ENCODE measurements around the gene HOMER3.

HOMER3 gene

GRCh38 chr19:18940769-18941627 lies at the start of gene HOMER3:
Gene HOMER3 (minus strand): TSS chr19:18941217. CDS start chr19:18938982, 2,235 bp downstream.
- DNase-seq: no peak

DNA sequence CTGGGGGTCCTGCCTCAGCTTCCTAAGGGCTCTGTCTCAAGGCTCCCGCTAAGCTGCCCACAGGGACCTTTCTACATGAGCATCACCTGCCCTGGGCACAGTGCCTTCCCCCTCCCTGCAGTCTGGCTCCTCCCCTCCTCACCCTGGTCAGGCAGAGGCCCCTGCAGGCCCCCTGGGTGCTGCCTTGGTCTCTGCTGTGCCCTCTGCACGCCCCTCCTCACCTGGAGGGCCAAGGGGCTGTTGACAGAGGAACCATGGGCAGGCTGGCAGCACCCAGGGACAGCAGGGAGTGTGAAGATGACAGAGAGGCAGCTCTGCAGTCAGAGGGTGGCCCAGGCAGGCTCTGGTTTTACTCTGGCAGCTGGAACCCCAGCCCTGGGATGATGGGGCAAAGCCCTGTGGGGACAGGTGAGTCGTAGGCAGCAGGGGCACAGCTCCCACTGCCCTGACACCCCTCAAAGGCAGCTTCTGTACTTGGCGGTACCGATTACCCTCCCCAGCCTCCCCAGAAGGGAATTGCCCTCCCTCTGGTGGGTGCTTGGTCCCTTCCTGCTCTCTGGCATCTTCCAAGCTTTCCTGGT lies 49.2 kb upstream of the HOMER3 start:
- no peak for DNase-seq

- no peak for DNase-seq
Observed at GRCh38 chr19:18989316-18989715, 48.3 kb upstream of the HOMER3 start.

GRCh38 chr19:18987456-18987855 lies 46.4 kb upstream of the HOMER3 start:
- no peak for DNase-seq

DNA sequence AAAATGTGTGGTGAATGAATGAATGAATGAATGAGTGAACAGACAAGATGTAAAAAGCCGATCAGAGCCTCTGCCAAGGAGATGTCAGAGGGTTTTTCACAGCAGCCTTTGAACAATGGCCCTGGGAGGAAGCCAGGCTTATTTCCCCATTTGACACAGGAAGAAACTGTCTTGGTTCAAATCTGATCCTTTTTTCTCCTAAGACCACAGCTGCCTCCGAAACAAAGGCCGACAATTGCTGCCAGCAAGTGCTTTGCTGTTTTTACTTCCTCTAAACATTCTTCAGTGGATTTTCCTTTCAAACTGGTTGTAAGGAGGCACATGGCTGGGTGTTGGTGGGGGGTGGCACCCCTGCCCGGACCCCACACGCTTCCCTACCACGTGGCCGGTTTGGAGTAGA lies 44.2 kb upstream of the HOMER3 start:
- DNase-seq: no peak

DNA sequence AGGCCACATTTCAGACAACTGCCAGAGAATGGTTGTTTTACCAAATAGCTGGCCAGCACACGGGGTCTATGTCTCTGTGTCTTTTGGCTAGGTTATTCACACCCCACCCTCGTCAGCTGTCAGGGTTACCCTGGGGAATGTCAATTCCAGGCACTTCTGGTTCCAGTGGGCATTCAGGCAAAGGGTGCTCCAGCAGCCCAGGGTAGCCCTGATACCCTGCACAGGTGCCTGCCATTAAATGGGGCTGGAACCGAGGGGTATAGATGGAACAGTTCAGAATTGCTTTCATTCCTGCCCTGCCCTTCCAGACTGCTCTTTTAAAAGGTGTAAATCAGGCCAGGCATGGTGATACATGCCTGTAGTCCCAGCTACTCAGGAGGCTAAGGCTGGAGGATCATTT lies 43.2 kb upstream of the HOMER3 start:
- DNase-seq: no peak

DNA sequence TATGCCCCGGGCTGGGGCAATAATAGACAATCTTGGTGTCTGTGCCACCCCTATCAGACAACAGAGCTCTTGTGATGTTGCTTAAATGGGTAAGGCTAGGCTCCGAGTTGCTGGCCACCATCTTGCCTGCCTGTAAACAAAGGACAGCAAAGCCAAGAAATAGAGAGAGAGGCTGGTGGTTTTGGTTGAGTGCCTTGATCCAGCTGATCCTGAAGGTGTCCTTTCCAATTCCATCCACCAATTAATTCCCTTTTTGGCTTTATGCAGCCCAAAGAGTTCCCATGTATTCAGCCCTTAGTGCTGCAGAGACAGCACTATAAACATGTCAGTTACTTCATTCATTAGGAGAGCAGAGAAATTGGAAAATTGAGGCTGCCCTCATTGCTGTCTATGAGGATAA lies 41.7 kb upstream of the HOMER3 start:
- DNase-seq: no peak

GRCh38 chr19:18980432-18981020 lies 39.5 kb upstream of the HOMER3 start:
- no peak for DNase-seq

DNA sequence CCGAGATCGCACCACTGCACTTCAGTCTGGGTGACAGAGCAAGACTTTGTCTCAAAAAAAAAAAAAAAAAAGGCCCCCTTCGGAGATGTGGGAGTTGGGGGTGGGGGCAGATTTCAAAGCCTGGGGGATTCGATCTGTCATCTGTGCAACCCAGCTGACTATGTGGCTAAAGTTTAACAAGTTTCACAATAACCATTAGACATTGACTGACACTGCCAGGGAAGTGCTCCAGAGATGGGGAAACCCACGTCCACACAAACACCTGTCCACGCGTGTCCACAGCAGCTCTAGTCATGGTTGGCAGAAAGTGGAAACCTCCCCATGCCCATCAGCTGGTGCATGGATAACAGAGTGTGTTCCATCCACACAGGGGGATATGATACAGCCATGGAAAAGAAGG lies 37.6 kb upstream of the HOMER3 start:
- no peak for DNase-seq

GRCh38 chr19:18975869-18976268 lies 34.9 kb upstream of the HOMER3 start:
- no peak for DNase-seq

GRCh38 chr19:18975011-18975410 lies 34.0 kb upstream of the HOMER3 start:
- DNase-seq: no peak

DNA sequence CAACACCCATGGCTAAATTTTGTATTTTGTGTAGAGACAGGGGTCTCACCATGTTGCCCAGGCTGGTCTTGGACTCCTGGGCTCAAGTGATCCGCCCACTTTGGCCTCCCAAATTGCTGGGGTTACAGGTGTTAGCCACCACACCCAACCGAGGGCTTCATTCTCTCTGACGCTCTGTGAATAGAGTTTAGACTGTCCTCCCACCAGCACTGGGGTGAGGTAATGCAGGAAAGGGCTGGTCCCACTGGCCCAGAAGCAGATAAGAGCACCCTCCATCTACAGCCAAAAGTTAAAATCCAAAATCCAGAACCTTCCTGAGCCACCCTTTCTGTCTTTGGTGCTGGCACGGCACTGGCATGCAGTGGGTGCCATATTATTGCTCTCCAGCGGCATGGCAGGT lies 31.8 kb upstream of the HOMER3 start:
- no peak for DNase-seq

GRCh38 chr19:18972301-18972811 lies 31.3 kb upstream of the HOMER3 start:
- no peak for DNase-seq

DNA sequence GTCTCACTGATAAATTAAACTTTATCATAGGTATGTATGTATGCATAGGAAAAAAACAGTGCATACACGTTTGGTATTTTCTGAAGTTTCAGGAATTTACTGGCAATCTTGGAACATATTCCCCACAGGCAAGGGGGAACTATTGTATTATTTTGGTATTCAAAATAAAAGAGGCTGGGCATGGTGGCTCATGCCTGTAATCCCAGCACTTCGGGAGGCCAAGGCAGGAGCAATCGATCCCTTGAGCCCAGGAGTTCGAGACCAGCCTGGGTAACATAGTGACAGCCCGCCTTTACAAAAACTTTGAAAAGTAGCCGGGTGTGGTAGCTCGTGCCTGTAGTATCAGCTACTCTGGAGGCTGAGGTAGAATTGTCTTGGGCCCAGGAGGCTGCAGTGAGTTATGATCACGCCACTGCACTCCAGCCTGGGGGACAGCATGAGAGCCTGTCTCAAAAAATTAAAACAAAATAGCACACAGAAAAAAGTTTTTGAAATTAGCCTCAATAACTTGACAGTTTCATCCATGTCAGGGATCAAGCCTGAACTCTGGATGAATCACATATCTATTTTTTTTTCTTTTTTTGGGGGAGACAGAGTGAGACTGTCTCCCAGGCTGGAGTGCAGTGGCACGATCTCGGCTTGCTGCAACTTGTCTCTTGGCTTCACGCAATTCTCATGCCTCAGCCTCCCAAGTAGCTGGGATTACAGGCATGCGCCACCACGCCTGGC lies 29.1 kb upstream of the HOMER3 start:
- no peak for DNase-seq

DNA sequence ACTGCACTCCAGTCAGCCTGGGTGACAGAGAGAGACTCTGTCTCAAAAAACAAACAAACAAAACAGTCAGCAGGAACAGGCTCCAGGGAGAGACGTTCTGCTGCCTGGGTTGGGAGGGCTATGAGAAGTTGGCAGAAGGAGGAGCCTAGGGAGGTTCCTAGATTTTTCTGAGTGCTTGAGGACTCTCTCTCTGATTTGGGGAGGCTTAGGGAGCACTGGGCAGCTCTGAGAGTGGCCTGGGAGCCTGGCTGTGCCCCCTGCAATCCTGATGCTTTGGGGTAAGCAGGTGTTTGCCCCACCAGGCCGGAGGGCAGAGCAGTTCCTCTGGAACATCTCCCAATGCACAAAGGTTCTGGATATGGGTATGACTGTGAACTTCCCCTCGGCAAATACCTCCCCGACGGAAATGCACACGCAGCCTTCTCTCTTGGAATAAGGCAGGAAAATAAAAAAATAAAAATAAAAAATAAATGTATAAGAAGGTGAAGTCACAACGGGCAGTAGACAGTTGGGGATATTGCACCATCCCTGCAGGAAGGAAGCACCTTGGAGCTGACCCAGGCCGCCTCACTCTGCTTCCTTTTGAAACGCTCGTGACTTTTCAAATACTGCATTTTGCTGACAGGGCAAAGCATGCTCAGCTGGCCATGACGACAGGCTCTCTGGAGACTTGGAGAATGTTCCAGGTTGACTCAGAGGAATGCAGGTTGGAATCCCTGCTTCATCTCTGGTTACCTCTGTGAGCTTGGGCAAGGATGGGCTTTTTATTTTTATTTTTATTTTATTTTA lies 26.5 kb upstream of the HOMER3 start:
- no peak for DNase-seq

DNA sequence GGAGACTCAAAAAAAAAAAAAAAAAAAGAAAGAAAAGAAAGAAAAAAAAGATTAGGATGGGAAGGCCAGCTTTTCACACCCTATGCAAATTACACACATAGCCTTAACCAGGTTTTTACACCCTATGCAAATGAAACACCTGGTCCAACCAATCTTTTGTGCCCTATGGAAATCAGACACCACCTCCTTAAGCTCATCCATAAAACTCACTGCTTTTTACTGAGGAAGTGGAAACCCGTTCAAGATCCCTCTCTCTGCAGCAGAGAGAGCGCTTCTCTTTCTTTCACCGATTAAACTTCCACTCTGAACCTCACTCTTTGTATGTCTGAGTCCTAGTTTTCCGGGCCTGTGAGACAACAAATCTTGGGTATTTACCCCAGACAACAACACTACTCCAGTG lies 25.3 kb upstream of the HOMER3 start:
- DNase-seq: no peak

GRCh38 chr19:18964121-18964520 lies 23.1 kb upstream of the HOMER3 start:
- DNase-seq: no peak

DNA sequence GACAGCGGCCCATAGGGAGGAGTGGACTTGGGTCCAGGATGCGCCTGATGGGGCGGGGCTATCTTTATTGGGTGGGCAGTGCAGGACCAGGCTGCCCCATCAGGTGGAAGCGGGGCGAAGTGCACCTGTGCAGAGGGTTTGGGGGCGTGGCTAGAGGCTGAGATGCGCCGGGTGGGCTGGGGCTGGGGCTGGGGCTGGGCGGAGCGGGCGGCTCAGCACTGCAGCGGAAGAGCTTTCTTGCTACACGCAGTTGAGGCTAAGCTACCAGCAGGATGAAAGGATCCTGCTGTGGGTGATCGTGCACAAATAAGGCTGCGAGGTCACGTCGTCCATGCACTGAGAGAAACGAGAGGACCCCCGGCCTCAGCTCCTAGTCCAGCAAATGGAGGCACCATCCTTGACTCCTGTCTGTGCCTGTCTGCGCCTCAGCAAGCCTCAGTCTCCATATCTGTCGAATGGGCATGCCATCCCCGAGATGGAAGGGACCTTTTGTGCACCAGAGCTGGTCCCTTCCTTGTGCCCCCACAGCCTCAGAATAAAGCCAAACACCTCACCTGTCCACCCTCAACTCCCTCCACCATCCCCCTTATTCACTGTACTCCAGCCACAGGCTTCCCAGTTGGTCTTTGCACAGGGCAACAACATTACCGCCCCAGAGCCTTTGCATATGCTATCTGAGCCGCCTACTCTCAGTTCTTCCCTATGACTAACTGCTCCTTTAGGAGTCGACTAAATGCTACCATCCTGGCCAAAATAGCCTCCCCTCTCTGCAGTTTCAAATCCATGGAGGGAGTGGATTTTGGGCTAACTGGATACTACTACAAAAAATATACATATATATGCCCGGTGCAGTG lies 21.0 kb upstream of the HOMER3 start:
- DNase-seq: no peak

DNA sequence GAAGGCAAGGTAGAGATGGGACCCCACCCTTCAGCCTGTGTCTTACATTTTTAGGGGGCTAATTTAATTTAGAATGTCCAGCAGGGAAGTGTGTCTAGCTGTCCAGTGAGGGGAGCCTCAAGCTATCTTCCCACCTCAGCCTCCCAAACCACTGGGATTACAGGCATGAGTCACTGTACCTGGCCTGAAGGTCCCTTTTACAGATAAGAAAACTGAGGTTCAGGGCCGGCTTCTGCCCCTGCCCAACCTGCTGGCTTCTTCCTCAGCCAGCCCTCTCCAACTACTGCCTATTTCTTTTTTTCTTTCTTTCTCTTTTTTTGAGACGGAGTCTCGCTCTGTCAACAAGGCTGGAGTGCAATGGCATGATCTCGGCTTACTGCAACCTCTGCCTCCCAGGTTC lies 19.4 kb upstream of the HOMER3 start:
- no peak for DNase-seq

DNA sequence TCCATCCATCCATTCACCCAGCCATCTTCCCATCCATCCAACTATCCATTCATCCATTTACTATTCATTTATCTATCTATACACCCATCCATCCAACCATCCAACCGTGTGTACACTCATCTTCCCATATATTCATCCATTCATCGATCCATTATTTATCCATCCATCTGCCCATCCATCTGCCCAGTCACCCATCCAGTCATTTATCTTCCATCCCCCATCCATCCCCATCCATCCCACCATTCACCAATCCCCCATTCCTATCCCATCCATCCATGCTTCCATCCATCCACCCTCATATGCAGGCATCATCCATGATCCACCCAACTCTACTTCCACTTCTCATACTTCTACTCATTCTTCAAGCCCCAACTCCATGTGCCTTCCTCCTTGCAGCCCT lies 14.0 kb upstream of the HOMER3 start:
- DNase-seq: no peak

DNA sequence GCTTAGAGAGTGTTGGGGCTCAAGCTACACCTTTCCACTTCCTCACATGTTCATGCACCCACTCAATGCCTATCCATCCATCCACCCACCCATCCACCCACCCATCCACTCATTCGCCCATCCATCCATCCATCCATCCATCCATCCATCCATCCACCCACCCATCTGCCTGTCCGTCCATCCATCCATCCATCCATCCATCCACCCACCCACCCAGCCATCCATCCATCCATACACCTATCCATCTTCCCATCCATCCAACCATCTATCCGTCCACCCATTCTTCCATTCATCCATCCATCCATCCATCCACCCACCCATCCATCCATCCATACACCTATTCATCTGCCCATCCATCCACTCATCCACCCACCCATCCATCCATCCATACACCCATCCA lies 13.1 kb upstream of the HOMER3 start:
- no peak for DNase-seq
